Measurements from ENCODE around the gene HTR3E. TPM values are rescaled to one million over a fixed set of nuclear protein-coding genes. Genes with fewer than 3 reads are reported as not detected.
A peak's percentile ranks its signal among the peaks of the same experiment; 100 is the strongest.
"Not testable (repeated sequence)": the region's sequence is repeated elsewhere in the genome, so short reads cannot be mapped to it uniquely, and the experiment has no call there.

The HTR3E gene
- not detected for total RNA-seq

- Mint-ChIP-seq H3K27ac (no peak within 1 kb of the TSS), H3K9me3 (peaks cover 5 to 12% of the 10 kb centered on the region in 2 donors), H3K36me3 (peaks cover 12% of the 10 kb centered on the region in 2 donors)
- ATAC-seq (no peak), DNase-seq (ENCODE audit: low spot score in 2 of 2) (no peak)
Observed at GRCh38 chr3:184096811-184097383, at the start of gene HTR3E. Gene HTR3E (plus strand): TSS chr3:184097064. CDS start chr3:184097530, 466 bp downstream.

- H3K9me3 Mint-ChIP-seq = no peaks in the 10 kb centered on the region
- no peak overlapping the region for H3K27ac Mint-ChIP-seq
- no peak for ATAC-seq
- DNase-seq (ENCODE audit: low spot score in 2 of 2) = no peak
- H3K36me3 Mint-ChIP-seq = no peaks in the 10 kb centered on the region
Observed at GRCh38 chr3:184050217-184050847, 46.5 kb upstream of the HTR3E start.

GRCh38 chr3:184052767-184053166 lies 44.1 kb upstream of the HTR3E start, which contains the start of gene HTR3C:
Gene HTR3C (plus strand): TSS chr3:184053047. CDS start chr3:184053081, 34 bp downstream.
- H3K9me3 Mint-ChIP-seq = no peaks in the 10 kb centered on the region
- DNase-seq (ENCODE audit: low spot score in 2 of 2) (no peak), ATAC-seq (no peak)
- H3K27ac Mint-ChIP-seq = no peak within 1 kb of the TSS
- H3K36me3 Mint-ChIP-seq = no peaks in the 10 kb centered on the region

- Mint-ChIP-seq H3K9me3 (no peaks in the 10 kb centered on the region), H3K27ac (no peak overlapping the region), H3K36me3 (no peaks in the 10 kb centered on the region)
- no peak for ATAC-seq
- no peak for DNase-seq (ENCODE audit: low spot score in 2 of 2)
Observed at GRCh38 chr3:184058029-184058428, 38.8 kb upstream of the HTR3E start.

GRCh38 chr3:184059424-184059823 lies 37.4 kb upstream of the HTR3E start:
- peak overlapping the region; percentile 4 to 11 for H3K27ac Mint-ChIP-seq
- ATAC-seq (no peak), DNase-seq (ENCODE audit: low spot score in 2 of 2) (no peak)
- H3K36me3 Mint-ChIP-seq = no peaks in the 10 kb centered on the region
- H3K9me3 Mint-ChIP-seq = no peaks in the 10 kb centered on the region

GRCh38 chr3:184062637-184063036 lies 34.2 kb upstream of the HTR3E start:
- ATAC-seq = no peak
- Mint-ChIP-seq H3K9me3 (no peaks in the 10 kb centered on the region), H3K27ac (no peak overlapping the region), H3K36me3 (no peaks in the 10 kb centered on the region)
- no peak for DNase-seq (ENCODE audit: low spot score in 2 of 2)

GRCh38 chr3:184066211-184066610 lies 30.7 kb upstream of the HTR3E start:
- no peak overlapping the region for H3K27ac Mint-ChIP-seq
- H3K36me3 Mint-ChIP-seq = peaks cover 5 to 7% of the 10 kb centered on the region in 2 donors
- DNase-seq (ENCODE audit: low spot score in 2 of 2) (no peak), ATAC-seq (no peak)
- peaks cover 5 to 8% of the 10 kb centered on the region in 2 donors for H3K9me3 Mint-ChIP-seq

- DNase-seq (ENCODE audit: low spot score in 2 of 2) = no peak
- H3K27ac Mint-ChIP-seq = no peak overlapping the region
- H3K36me3 Mint-ChIP-seq = peaks cover 6 to 7% of the 10 kb centered on the region in 2 donors
- peaks cover 5 to 8% of the 10 kb centered on the region in 2 donors for H3K9me3 Mint-ChIP-seq
- ATAC-seq = no peak
Observed at GRCh38 chr3:184067573-184068055, 29.2 kb upstream of the HTR3E start.

GRCh38 chr3:184068344-184068743 lies 28.5 kb upstream of the HTR3E start:
- no peak for ATAC-seq
- Mint-ChIP-seq H3K9me3 (peaks cover 5 to 8% of the 10 kb centered on the region in 2 donors), H3K36me3 (peaks cover 6 to 7% of the 10 kb centered on the region in 2 donors), H3K27ac (no peak overlapping the region)
- no peak for DNase-seq (ENCODE audit: low spot score in 2 of 2)

GRCh38 chr3:184071142-184071541 lies 25.7 kb upstream of the HTR3E start:
- not testable (repeated sequence) for H3K27ac Mint-ChIP-seq

GRCh38 chr3:184073621-184074020 lies 23.2 kb upstream of the HTR3E start:
- Mint-ChIP-seq H3K36me3 (peaks cover 6 to 7% of the 10 kb centered on the region in 2 donors), H3K9me3 (peaks cover 5 to 8% of the 10 kb centered on the region in 2 donors), H3K27ac (no peak overlapping the region)
- ATAC-seq (no peak), DNase-seq (ENCODE audit: low spot score in 2 of 2) (no peak)

More at GRCh38 chr3:184071142-184071541, 25.7 kb upstream of the HTR3E start:
- ATAC-seq; H3K9me3 Mint-ChIP-seq; H3K36me3 Mint-ChIP-seq; DNase-seq (ENCODE audit: low spot score in 2 of 2): not testable (repeated sequence)

GRCh38 chr3:184075901-184076300 lies 21.0 kb upstream of the HTR3E start:
- Mint-ChIP-seq H3K36me3 (peaks cover 3 to 4% of the 10 kb centered on the region in 2 donors), H3K27ac (no peak overlapping the region), H3K9me3 (peaks cover 2 to 3% of the 10 kb centered on the region in 2 donors)
- DNase-seq (ENCODE audit: low spot score in 2 of 2) (no peak), ATAC-seq (no peak)

- ATAC-seq = no peak
Observed at GRCh38 chr3:184077881-184078280, 19.0 kb upstream of the HTR3E start.

GRCh38 chr3:184078851-184079250 lies 18.0 kb upstream of the HTR3E start:
- Mint-ChIP-seq H3K36me3 (no peaks in the 10 kb centered on the region), H3K27ac (no peak overlapping the region)
- ATAC-seq = no peak

More at GRCh38 chr3:184077881-184078280, 19.0 kb upstream of the HTR3E start:
- no peak overlapping the region for H3K27ac Mint-ChIP-seq
- H3K9me3 Mint-ChIP-seq = no peaks in the 10 kb centered on the region
- H3K36me3 Mint-ChIP-seq = no peaks in the 10 kb centered on the region
- no peak for DNase-seq (ENCODE audit: low spot score in 2 of 2)

GRCh38 chr3:184081116-184081830 lies 15.6 kb upstream of the HTR3E start:
- Mint-ChIP-seq H3K36me3 (peaks cover 7 to 13% of the 10 kb centered on the region in 2 donors), H3K9me3 (peaks cover 4 to 12% of the 10 kb centered on the region in 2 donors), H3K27ac (no peak overlapping the region)
- DNase-seq (ENCODE audit: low spot score in 2 of 2) = no peak
- no peak for ATAC-seq

More at GRCh38 chr3:184078851-184079250, 18.0 kb upstream of the HTR3E start:
- DNase-seq (ENCODE audit: low spot score in 2 of 2) = no peak
- no peaks in the 10 kb centered on the region for H3K9me3 Mint-ChIP-seq

GRCh38 chr3:184082034-184082433 lies 14.8 kb upstream of the HTR3E start:
- peaks cover 7 to 13% of the 10 kb centered on the region in 2 donors for H3K36me3 Mint-ChIP-seq
- ATAC-seq (no peak), DNase-seq (ENCODE audit: low spot score in 2 of 2) (no peak)
- no peak overlapping the region for H3K27ac Mint-ChIP-seq
- H3K9me3 Mint-ChIP-seq = peaks cover 4 to 12% of the 10 kb centered on the region in 2 donors

- ATAC-seq (no peak), DNase-seq (ENCODE audit: low spot score in 2 of 2) (no peak)
- Mint-ChIP-seq H3K27ac (no peak overlapping the region), H3K9me3 (peaks cover 4 to 12% of the 10 kb centered on the region in 2 donors), H3K36me3 (peaks cover 7 to 13% of the 10 kb centered on the region in 2 donors)
Observed at GRCh38 chr3:184082465-184082864, 14.4 kb upstream of the HTR3E start.
